Neural cell (in vitro differentiated cells): Measurements from ENCODE around the gene SNAPIN. TPM values are rescaled to one million over a fixed set of nuclear protein-coding genes. Genes with fewer than 3 reads are reported as not detected.

ENCODE experiments used
- H2AFZ ChIP-seq: fragments of 200-600, 300-800 bp; sonication (generic), shearing (Covaris generic); 2 replicates; pipeline ENCODE4 v1.6.0; 2014; ENCODE audit warnings: low read depth, mild to moderate bottlenecking, antibody characterized with exemption, low read length, moderate library complexity
- H3F3A ChIP-seq: fragments of 200-600 bp; shearing (Covaris generic); 2 replicates; pipeline ENCODE4 v1.6.1; 2016; ENCODE audit warnings: mild to moderate bottlenecking, moderate library complexity, mixed read lengths, antibody characterized with exemption, low read length; ENCODE audit not compliant: insufficient read depth, poor library complexity, severe bottlenecking
- H3K27ac ChIP-seq: fragments of 200-600, 300-800 bp; sonication (generic), shearing (Covaris generic); 2 replicates; pipeline ENCODE4 v1.5.1; 2014; ENCODE audit warnings: mild to moderate bottlenecking, low read length, moderate library complexity
- H3K27me3 ChIP-seq: fragments of 300-800, 200-600 bp; sonication (generic), shearing (Covaris generic); 2 replicates; pipeline ENCODE4 v1.6.0; 2014; ENCODE audit warnings: mild to moderate bottlenecking, low read depth, low read length, moderate library complexity; ENCODE audit not compliant: insufficient read depth
- H3K36me3 ChIP-seq: fragments of 300-800, 200-600 bp; sonication (generic), shearing (Covaris generic); 2 replicates; pipeline ENCODE4 v1.5.1; 2014; ENCODE audit warnings: mild to moderate bottlenecking, antibody characterized with exemption, low read length, moderate library complexity; ENCODE audit not compliant: insufficient read depth
- H3K4me2 ChIP-seq: fragments of 300-800, 200-600 bp; sonication (generic), shearing (Covaris generic); 2 replicates; pipeline ENCODE4 v1.6.0; 2014; ENCODE audit warnings: mild to moderate bottlenecking, low read length
- H3K4me3 ChIP-seq: fragments of 300-800, 200-600 bp; sonication (generic), shearing (Covaris generic); 2 replicates; pipeline ENCODE4 v1.5.1; 2014; ENCODE audit warnings: mild to moderate bottlenecking, low read length, moderate library complexity
- H3K79me2 ChIP-seq: fragments of 200-600 bp; shearing (Covaris generic); replicated peaks from 2 replicates; pipeline ENCODE4 v1.6.0; 2014; ENCODE audit warnings: mild to moderate bottlenecking, low read length, moderate library complexity; ENCODE audit not compliant: insufficient read depth
- H3K9ac ChIP-seq: fragments of 300-800, 200-600 bp; sonication (generic), shearing (Covaris generic); 2 replicates; pipeline ENCODE4 v1.6.1; 2016; ENCODE audit warnings: mild to moderate bottlenecking, low read length, mixed read lengths
- H3K9me2 ChIP-seq: fragments of 200-600 bp; shearing (Covaris generic); 2 replicates; pipeline ENCODE4 v1.6.1; 2016; ENCODE audit warnings: mild to moderate bottlenecking, low read length, mixed read lengths; ENCODE audit not compliant: insufficient read depth
- H3K9me3 ChIP-seq: fragments of 200-600, 300-800 bp; sonication (generic), shearing (Covaris generic); 2 replicates; pipeline ENCODE4 v1.6.1; 2016; ENCODE audit warnings: mild to moderate bottlenecking, mixed run types, low read length, moderate library complexity, mixed read lengths
- H4K20me1 ChIP-seq: fragments of 200-600 bp; shearing (Covaris generic); 2 replicates; pipeline ENCODE4 v1.6.1; 2016; ENCODE audit warnings: mild to moderate bottlenecking, mixed run types; ENCODE audit not compliant: insufficient read depth
- CTCF ChIP-seq: fragments of 450-650 bp; IDR thresholded peaks from 2 replicates; pipeline ENCODE4 v1.5.1; 2014; ENCODE audit warnings: antibody characterized with exemption, mild to moderate bottlenecking, moderate library complexity; ENCODE audit not compliant: poor library complexity, severe bottlenecking
- EP300 ChIP-seq: fragments of 450-650 bp; conservative IDR thresholded peaks from 2 replicates; pipeline ENCODE4 v1.6.1; 2014; ENCODE audit warnings: antibody characterized with exemption, mild to moderate bottlenecking, moderate library complexity; ENCODE audit not compliant: poor library complexity, severe bottlenecking
- EZH2 ChIP-seq: fragments of 200-600, 300-800 bp; shearing (Covaris generic), sonication (generic); IDR thresholded peaks from 2 replicates; pipeline ENCODE4 v1.6.1; 2014; ENCODE audit warnings: antibody characterized with exemption, low read length, borderline replicate concordance, mild to moderate bottlenecking; ENCODE audit not compliant: insufficient read depth, poor library complexity, severe bottlenecking
- MXI1 ChIP-seq: fragments of 450-650 bp; conservative IDR thresholded peaks from 2 replicates; pipeline ENCODE4 v1.6.1; 2014; ENCODE audit warnings: antibody characterized with exemption, mild to moderate bottlenecking; ENCODE audit not compliant: poor library complexity, severe bottlenecking
- POLR2AphosphoS5 ChIP-seq: IDR thresholded peaks from 2 replicates; pipeline ENCODE4 v1.6.1; 2012
- RAD21 ChIP-seq: fragments of 450-650 bp; conservative IDR thresholded peaks from 2 replicates; pipeline ENCODE4 v1.6.1; 2014; ENCODE audit warnings: antibody characterized with exemption, mild to moderate bottlenecking, moderate library complexity
- REST ChIP-seq: IDR thresholded peaks from 2 replicates; pipeline ENCODE4 v1.6.1; 2012; ENCODE audit warnings: borderline replicate concordance
- SMC3 ChIP-seq: fragments of 450-650 bp; conservative IDR thresholded peaks from 2 replicates; pipeline ENCODE4 v1.6.1; 2014; ENCODE audit warnings: antibody characterized with exemption, mild to moderate bottlenecking, moderate library complexity; ENCODE audit not compliant: poor library complexity
- TAF1 ChIP-seq: IDR thresholded peaks from 2 replicates; pipeline ENCODE4 v1.6.1; 2012; ENCODE audit warnings: low read depth
- polyA plus RNA-seq: library from polyadenylated mRNA; depleted of rRNA; stranded (reverse); fragments of >200 nt; gene quantifications from 2 replicates; pipeline ENCODE4 v1.2.3, GENCODE V29; 2014

SNAPIN gene
- polyA plus RNA-seq, 1 donor from 2014 or later, result 100.0 TPM

GRCh38 chr1:153693466-153693865 is 35.0 kb downstream of the SNAPIN start:
- Histone ChIP-seq H3K9me2 (no peaks in the 10 kb centered on the region), H3F3A (no peaks in the 10 kb centered on the region)

GRCh38 chr1:153696741-153697140 is 38.2 kb downstream of the SNAPIN start:
- H3K27me3 ChIP-seq, result no peaks in the 10 kb centered on the region
- H2AFZ ChIP-seq, result no peak overlapping the region
- no peaks in the 10 kb centered on the region for H4K20me1 ChIP-seq
- no peaks in the 10 kb centered on the region for H3F3A ChIP-seq
- no peaks in the 10 kb centered on the region for H3K36me3 ChIP-seq
- H3K9ac ChIP-seq, result no peak overlapping the region
- no peak overlapping the region for H3K4me3 ChIP-seq
- H3K79me2 ChIP-seq, result no peaks in the 10 kb centered on the region
- no peaks in the 10 kb centered on the region for H3K9me2 ChIP-seq
- no peaks in the 10 kb centered on the region for H3K9me3 ChIP-seq
- H3K27ac ChIP-seq, result no peak overlapping the region
- H3K4me2 ChIP-seq, result no peak overlapping the region
- TF ChIP-seq POLR2AphosphoS5, result no peak
- TF ChIP-seq EZH2, result no peak
- no peak for TF ChIP-seq SMC3
- TF ChIP-seq MXI1, result no peak
- TF ChIP-seq EP300, result no peak
- TF ChIP-seq CTCF, result no peak
- TF ChIP-seq TAF1, result no peak
- TF ChIP-seq RAD21, result no peak

More at GRCh38 chr1:153693466-153693865, 35.0 kb downstream of the SNAPIN start:
- H3K79me2 ChIP-seq, result no peaks in the 10 kb centered on the region
- no peak overlapping the region for H3K9ac ChIP-seq
- no peak overlapping the region for H2AFZ ChIP-seq
- no peak overlapping the region for H3K4me2 ChIP-seq
- no peak overlapping the region for H3K27ac ChIP-seq
- H3K9me3 ChIP-seq, result no peaks in the 10 kb centered on the region
- no peaks in the 10 kb centered on the region for H3K36me3 ChIP-seq
- TF ChIP-seq RAD21 (no peak), POLR2AphosphoS5 (no peak), TAF1 (no peak), CTCF (no peak), SMC3 (no peak), MXI1 (no peak), REST (no peak), EZH2 (no peak), EP300 (no peak)
- no peaks in the 10 kb centered on the region for H4K20me1 ChIP-seq
- H3K4me3 ChIP-seq, result no peak overlapping the region
- no peaks in the 10 kb centered on the region for H3K27me3 ChIP-seq
